ENCODE measurements around the gene PTPN3. TPM values are rescaled to one million over a fixed set of nuclear protein-coding genes. Genes with fewer than 3 reads are reported as not detected.
"Not testable (repeated sequence)": the region's sequence is repeated elsewhere in the genome, so short reads cannot be mapped to it uniquely, and the experiment has no call there.

Gene PTPN3
- total RNA-seq, 1 experiment from 2014 or later, result 20.8 TPM

GRCh38 chr9:109510506-109510905 lies 12.4 kb upstream of the PTPN3 start:
- Histone ChIP-seq H3K9me2 (ENCODE audit: insufficient read depth) (no peaks in the 10 kb centered on the region), H3K9ac (ENCODE audit: low read length) (no peak overlapping the region), H2AFZ (ENCODE audit: low read depth, low read length, poor library complexity, severe bottlenecking) (no peak overlapping the region), H3K27me3 (ENCODE audit: insufficient read depth, low read length) (no peaks in the 10 kb centered on the region), H3K4me1 (ENCODE audit: control insufficient read depth in 1 of 2, insufficient read depth in 2 of 2, low read length in 2 of 2) (peaks cover 0 to 5% of the 10 kb centered on the region in 2 experiments; a peak in 1 of 4 replicates), H3K9me3 (ENCODE audit: control insufficient read depth in 1 of 2, insufficient read depth in 1 of 2, low read depth in 1 of 2, low read length in 2 of 2) (no peaks in the 10 kb centered on the region), H3K36me3 (ENCODE audit: control insufficient read depth in 1 of 2, insufficient read depth in 2 of 2, low read length in 2 of 2) (no peaks in the 10 kb centered on the region), H3K4me3 (replicated peaks in 1 of 2; ENCODE audit: low read depth in 1 of 2, low read length in 2 of 2) (no peak overlapping the region), H3K79me2 (ENCODE audit: insufficient read depth, low read length) (no peaks in the 10 kb centered on the region), H3K27ac (ENCODE audit: low read depth, low read length) (no peak overlapping the region), H4K20me1 (ENCODE audit: insufficient read depth) (no peaks in the 10 kb centered on the region), H3K4me2 (ENCODE audit: low read length) (no peak overlapping the region)
- RAD21 ChIA-PET (ENCODE audit: low non-redundant PET in 1 of 2, low total read pairs in 2 of 2, uncharacterized antibody in 2 of 2, unreplicated experiment in 2 of 2), result no interaction called here
- no peak for TF ChIP-seq CTCF (IDR thresholded peaks at IDR 0.05 in 2 of 3, conservative IDR thresholded peaks at IDR 0.05 in 1 of 3; ENCODE audit: borderline replicate concordance in 1 of 3, insufficient read depth in 1 of 3, low read depth in 2 of 3, low read length in 2 of 3)
- no peak for TF ChIP-seq FOSL1 (IDR thresholded peaks at IDR 0.05; ENCODE audit: low read depth)
- no peak for TF ChIP-seq MAX (IDR thresholded peaks at IDR 0.05)
- TF ChIP-seq ATF3 (IDR thresholded peaks at IDR 0.05), result no peak
- TF ChIP-seq ZFX (IDR thresholded peaks at IDR 0.05), result no peak
- no peak for TF ChIP-seq EGR1 (IDR thresholded peaks at IDR 0.05; ENCODE audit: low read depth)
- no peak for TF ChIP-seq RAD21 (IDR thresholded peaks at IDR 0.05; ENCODE audit: low read depth)
- TF ChIP-seq ZBTB33 (IDR thresholded peaks at IDR 0.05; ENCODE audit: extremely low read depth, insufficient replicate concordance, low read length), result no peak
- TF ChIP-seq EZH2phosphoT487 (IDR thresholded peaks at IDR 0.05; ENCODE audit: borderline replicate concordance), result no peak
- TF ChIP-seq JUND (IDR thresholded peaks at IDR 0.05), result no peak
- TF ChIP-seq POLR2A (IDR thresholded peaks at IDR 0.05; ENCODE audit: borderline replicate concordance, extremely low read depth, insufficient read depth, insufficient read length), result no peak
- no peak for TF ChIP-seq EZH2 (IDR thresholded peaks at IDR 0.05)
- TF ChIP-seq POLR2AphosphoS5 (IDR thresholded peaks at IDR 0.05; ENCODE audit: low read depth, low read length), result no peak
- TF ChIP-seq TCF7L2 (IDR thresholded peaks at IDR 0.05; ENCODE audit: borderline replicate concordance, extremely low read depth, insufficient read depth, insufficient read length), result no peak
- TF ChIP-seq SIN3A (IDR thresholded peaks at IDR 0.05; ENCODE audit: low read depth), result no peak
- no TSS peak for BruUV-seq (replicated peaks)
- DNase-seq (ENCODE audit: low read depth, low spot score) (no peak), ATAC-seq (no peak)
- intact Hi-C loops (cut with micrococcal nuclease), result no loop called here
- POLR2A ChIA-PET, result no interaction called here
- CTCF ChIA-PET, result no interaction called here

GRCh38 chr9:109510042-109510441 lies 11.9 kb upstream of the PTPN3 start:
- H3K36me3 ChIP-seq (ENCODE audit: control insufficient read depth in 1 of 2, insufficient read depth in 2 of 2, low read length in 2 of 2); H3K4me3 ChIP-seq (replicated peaks in 1 of 2; ENCODE audit: low read depth in 1 of 2, low read length in 2 of 2); intact Hi-C loops (cut with micrococcal nuclease); H2AFZ ChIP-seq (ENCODE audit: low read depth, low read length, poor library complexity, severe bottlenecking); DNase-seq (ENCODE audit: low read depth, low spot score); ATAC-seq; RAD21 ChIA-PET (ENCODE audit: low non-redundant PET in 1 of 2, low total read pairs in 2 of 2, uncharacterized antibody in 2 of 2, unreplicated experiment in 2 of 2); H4K20me1 ChIP-seq (ENCODE audit: insufficient read depth); H3K79me2 ChIP-seq (ENCODE audit: insufficient read depth, low read length); H3K27me3 ChIP-seq (ENCODE audit: insufficient read depth, low read length); H3K4me1 ChIP-seq (ENCODE audit: control insufficient read depth in 1 of 2, insufficient read depth in 2 of 2, low read length in 2 of 2); H3K27ac ChIP-seq (ENCODE audit: low read depth, low read length); POLR2A ChIA-PET; H3K9ac ChIP-seq (ENCODE audit: low read length); H3K9me3 ChIP-seq (ENCODE audit: control insufficient read depth in 1 of 2, insufficient read depth in 1 of 2, low read depth in 1 of 2, low read length in 2 of 2); BruUV-seq (replicated peaks); H3K4me2 ChIP-seq (ENCODE audit: low read length); H3K9me2 ChIP-seq (ENCODE audit: insufficient read depth): not testable (repeated sequence)
- CTCF ChIA-PET, result interaction anchor here (0.8 kb wide), 1 partner anchor 40 kb away, joined by 3 read pairs; no protein-coding TSS in a partner anchor

Measured in HCT116 (cell line).